Erythroblast (primary cell): ENCODE results near the gene KRTCAP2.

Experiments
- GATA1 ChIP-seq: IDR thresholded peaks from 2 replicates; pipeline ENCODE4 v1.6.1; 2011; ENCODE audit warnings: low read depth, mild to moderate bottlenecking, control low read depth, low read length, moderate library complexity
- POLR2A ChIP-seq: IDR thresholded peaks from 2 replicates; pipeline ENCODE4 v1.6.1; 2011; ENCODE audit warnings: mild to moderate bottlenecking, low read length

DNA sequence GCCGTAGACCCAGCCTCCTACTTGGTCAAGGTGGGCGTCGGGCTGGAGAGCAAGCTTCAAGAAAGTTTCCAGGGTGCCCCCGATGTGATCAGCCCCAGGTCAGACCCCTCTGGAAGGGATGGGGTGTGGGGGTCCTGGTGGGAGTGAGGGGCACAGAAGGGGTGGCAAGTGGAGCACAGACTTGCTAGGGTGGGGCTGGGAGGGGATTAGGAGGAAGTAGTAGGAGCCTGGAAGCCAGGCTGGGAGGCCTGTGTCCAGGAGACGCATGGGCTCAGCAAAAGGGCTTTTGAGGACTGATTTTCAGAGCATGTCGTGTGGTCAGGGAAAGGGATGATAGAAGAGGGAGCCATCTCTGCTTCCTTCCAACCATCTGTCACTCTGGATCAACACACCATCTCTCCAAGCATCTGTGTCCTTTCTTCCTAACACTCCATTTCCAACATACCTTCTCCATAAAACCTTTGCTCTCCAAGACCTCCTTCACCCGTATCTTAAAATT, 9.0 kb upstream of the KRTCAP2 start:
- TF ChIP-seq POLR2A (no peak), GATA1 (no peak)
